GM12892 (cell line): ENCODE results near the gene MLXIP.

Experiments used
- POLR2A ChIP-seq: IDR thresholded peaks from 2 replicates; pipeline ENCODE4 v1.6.1; 2011; ENCODE audit warnings: low read depth, low read length, control low read depth
- POLR2AphosphoS5 ChIP-seq: IDR thresholded peaks from 2 replicates; pipeline ENCODE4 v1.6.1; 2011; ENCODE audit warnings: low read depth, low read length, control low read depth
- TAF1 ChIP-seq: IDR thresholded peaks from 2 replicates; pipeline ENCODE4 v1.6.1; 2011; ENCODE audit warnings: low read depth, mild to moderate bottlenecking, control low read depth, low read length, borderline replicate concordance

DNA sequence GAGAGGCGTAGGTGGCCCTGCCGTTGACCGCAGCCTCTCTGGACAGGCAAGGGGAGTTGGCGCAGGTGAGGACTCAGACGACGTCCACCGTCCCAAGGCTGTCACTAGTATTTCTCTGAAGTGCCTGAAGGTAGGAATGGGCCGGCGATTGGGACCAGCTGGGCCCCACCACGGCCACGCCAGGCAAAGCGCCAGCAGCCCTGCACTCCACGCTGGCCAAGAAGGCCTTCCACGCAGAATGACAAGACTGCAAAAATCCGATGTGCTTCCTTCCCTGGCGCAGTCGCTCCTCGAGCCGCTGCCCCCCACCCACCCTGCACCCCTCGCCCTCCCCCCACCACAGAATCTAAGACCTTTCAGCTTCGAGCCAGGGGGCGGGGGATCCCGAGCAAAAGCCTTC lies 17.3 kb upstream of the MLXIP start:
- TF ChIP-seq TAF1, result no peak
- TF ChIP-seq POLR2AphosphoS5, result no peak
- TF ChIP-seq POLR2A, result no peak
